K562 (cell line): Measurements from ENCODE around the gene HRCT1. TPM values are rescaled to one million over a fixed set of nuclear protein-coding genes. Genes with fewer than 3 reads are reported as not detected.

Source experiments
- ATAC-seq: fragments of 200-7000 bp; cut with Tn5 transposase; 3 replicates; pipeline ENCODE4 v1.9.1; 2020; ENCODE audit warnings: moderate library complexity
- BruUV-seq: library from RNA; stranded (reverse); fragments of 400-500 nt; replicated peaks from 2 replicates; lab custom pipeline; 2021; lab: Mats Ljungman, UMichigan
- CTCF ChIA-PET: fragments of 300-600 bp; formaldehyde crosslinking; extraction: SDS; loops from one replicate; lab custom pipeline; 2021; ENCODE audit warnings: low intra/inter-chr PET ratio; lab: Yijun Ruan, JAX
- POLR2A ChIA-PET: fragments of 300-600, 350-650 bp; sonication (Branson Sonifier 250); formaldehyde crosslinking; extraction: SDS; loops from one replicate; lab custom pipeline; 2021; ENCODE audit warnings: antibody characterized with exemption, inconsistent platforms; lab: Yijun Ruan, JAX
- DNase-seq, 4 experiments: peaks; one replicate each; pipeline versions ENCODE4 v3.0.0 to v3.0.0-alpha.2; 2011 to 2018; ENCODE audit warnings: low spot score in 3 of 4, mixed read lengths in 3 of 4; ENCODE audit errors: extremely low read depth in 1 of 4
- FAIRE-seq: peaks from 2 replicates; lab custom pipeline; 2011; peaks lifted over from hg19 to GRCh38; lab: Jason Lieb, UNC
- H2AFZ ChIP-seq: 2 replicates; pipeline ENCODE4 v1.6.0; 2011; ENCODE audit warnings: low read depth, low read length, control low read depth, inconsistent platforms
- H3K27ac ChIP-seq: fragments of 200-600 bp; 3 replicates; pipeline ENCODE4 v1.8.0; 2011; ENCODE audit warnings: low read depth, mild to moderate bottlenecking, control low read depth, inconsistent platforms, low read length, moderate library complexity, mixed read lengths; ENCODE audit errors: extremely low read depth
- H3K27me3 ChIP-seq, 2 experiments: fragments of 300-600 bp in 1 of 2; 2 replicates in 1 of 2; 3 replicates in 1 of 2; pipeline versions ENCODE4 v1.6.0 to v1.8.0; 2011; ENCODE audit warnings: inconsistent platforms in 2 of 2, low read length in 2 of 2, mild to moderate bottlenecking in 1 of 2, mixed read lengths in 1 of 2, moderate library complexity in 1 of 2; ENCODE audit not compliant: control insufficient read depth in 2 of 2, insufficient read depth in 2 of 2
- H3K36me3 ChIP-seq: fragments of 300-600 bp; 3 replicates; pipeline ENCODE4 v1.8.0; 2011; ENCODE audit warnings: mild to moderate bottlenecking, low read length, inconsistent platforms; ENCODE audit not compliant: control insufficient read depth, insufficient read depth
- H3K4me1 ChIP-seq, 2 experiments: fragments of 200-600 bp in 1 of 2; replicated peaks in 1 of 2; 2 replicates in 1 of 2; 3 replicates in 1 of 2; pipeline versions ENCODE4 v1.5.1 to v1.8.0; 2011; ENCODE audit warnings: inconsistent platforms in 2 of 2, low read length in 2 of 2, mild to moderate bottlenecking in 1 of 2, mixed read lengths in 1 of 2, moderate library complexity in 1 of 2; ENCODE audit not compliant: control insufficient read depth in 2 of 2, insufficient read depth in 2 of 2
- H3K4me2 ChIP-seq: 2 replicates; pipeline ENCODE4 v1.6.1; 2011; ENCODE audit warnings: low read length, control low read depth, inconsistent platforms, mixed read lengths; ENCODE audit not compliant: insufficient read depth
- H3K4me3 ChIP-seq: fragments of 200-600 bp; sonication (generic), shearing (Covaris generic); 2 replicates; pipeline ENCODE4 v1.5.1; 2016; ENCODE audit warnings: control low read depth, inconsistent platforms
- H3K79me2 ChIP-seq: fragments of 200-600 bp; 3 replicates; pipeline ENCODE4 v1.8.0; 2011; ENCODE audit warnings: low read length, inconsistent platforms; ENCODE audit not compliant: control insufficient read depth, insufficient read depth
- H3K9ac ChIP-seq, 2 experiments: 2 replicates each; pipeline versions ENCODE4 v1.6.0 to v1.6.1; 2011; ENCODE audit warnings: low read depth in 2 of 2, low read length in 2 of 2, control low read depth in 1 of 2, inconsistent platforms in 1 of 2, mild to moderate bottlenecking in 1 of 2, mixed read lengths in 1 of 2; ENCODE audit not compliant: insufficient read depth in 1 of 2
- H3K9me1 ChIP-seq: one replicate; pipeline ENCODE4 v1.6.0; 2011; ENCODE audit warnings: inconsistent platforms, mild to moderate bottlenecking, low read length, moderate library complexity; ENCODE audit not compliant: control insufficient read depth, insufficient read depth
- H3K9me3 ChIP-seq: replicated peaks from 2 replicates; pipeline ENCODE4 v1.5.1; 2011; ENCODE audit warnings: low read depth, low read length, inconsistent platforms; ENCODE audit not compliant: control insufficient read depth, insufficient read depth
- H4K20me1 ChIP-seq: replicated peaks from 2 replicates; pipeline ENCODE4 v1.6.1; 2011; ENCODE audit warnings: low read length, inconsistent platforms, mixed read lengths; ENCODE audit not compliant: control insufficient read depth, insufficient read depth
- CBX3 ChIP-seq, 2 experiments: IDR thresholded peaks; 1 replicate in 1 of 2; 2 replicates in 1 of 2; pipeline ENCODE4 v1.6.1; 2012; ENCODE audit warnings: inconsistent platforms in 2 of 2, low read length in 2 of 2, borderline replicate concordance in 1 of 2, control low read depth in 1 of 2
- CTBP1 ChIP-seq: fragments of 450-650 bp; IDR thresholded peaks from 2 replicates; pipeline ENCODE4 v1.6.1; 2016; ENCODE audit warnings: borderline replicate concordance
- EP400 ChIP-seq: fragments of 450-650 bp; IDR thresholded peaks from 2 replicates; pipeline ENCODE4 v1.6.1; 2017; ENCODE audit warnings: antibody characterized with exemption, mild to moderate bottlenecking, moderate library complexity
- LCOR ChIP-seq: sonication (generic); formaldehyde crosslinking; IDR thresholded peaks from 2 replicates; pipeline ENCODE4 v1.8.0; 2022; ENCODE audit warnings: mild to moderate bottlenecking, missing genetic modification reagents
- MECOM ChIP-seq: fragments of 250-450 bp; sonication (Bioruptor Pico); IDR thresholded peaks from 2 replicates; pipeline ENCODE4 v1.8.0; 2022; ENCODE audit warnings: inconsistent platforms
- NFE2 ChIP-seq: IDR thresholded peaks from 2 replicates; pipeline ENCODE4 v1.6.1; 2014; ENCODE audit warnings: antibody characterized with exemption, low read depth
- PML ChIP-seq: IDR thresholded peaks from 2 replicates; pipeline ENCODE4 v1.6.1; 2012; ENCODE audit warnings: low read length, inconsistent platforms
- SMARCA4 ChIP-seq: fragments of 450-650 bp; IDR thresholded peaks from 2 replicates; pipeline ENCODE4 v1.6.1; 2016
- SREBF1 ChIP-seq: fragments of 150-350 bp; IDR thresholded peaks from 2 replicates; pipeline ENCODE4 v1.6.1; 2014; ENCODE audit warnings: antibody characterized with exemption, low read depth, low read length, borderline replicate concordance
- TAF9B ChIP-seq: fragments of 450-650 bp; IDR thresholded peaks from 2 replicates; pipeline ENCODE4 v1.6.1; 2018; ENCODE audit warnings: mild to moderate bottlenecking; ENCODE audit not compliant: partially characterized antibody
- TAL1 ChIP-seq: fragments of 450-650 bp; IDR thresholded peaks from 2 replicates; pipeline ENCODE4 v1.6.1; 2016; ENCODE audit warnings: mild to moderate bottlenecking
- ZNF316 ChIP-seq: fragments of 450-650 bp; IDR thresholded peaks from 2 replicates; pipeline ENCODE4 v1.6.1; 2016
- ZNF318 ChIP-seq, 2 experiments: fragments of 450-650 bp; IDR thresholded peaks; 2 replicates each; pipeline ENCODE4 v1.6.1; 2016; ENCODE audit warnings: mild to moderate bottlenecking in 2 of 2, borderline replicate concordance in 1 of 2, low read depth in 1 of 2, moderate library complexity in 1 of 2
- WGBS: fragments of 100-300 bp; shearing (Covaris generic); methylation state at CpG from one replicate; pipeline ENCODE4 v1.1.6; 2016; ENCODE audit warnings: low coverage, mixed read lengths; ENCODE audit not compliant: insufficient coverage; ENCODE audit errors: missing lambda C conversion rate; 5-methylcytosine and 5-hydroxymethylcytosine counted together
- in situ Hi-C: fragments of 300-500 bp; cut with MboI; formaldehyde crosslinking; loops from 4 replicates; pipeline ENCODE4 v1.15.0; 2018; ENCODE audit warnings: inconsistent platforms, mixed read lengths
- intact Hi-C: fragments of 100-400 bp; cut with micrococcal nuclease; formaldehyde crosslinking; loops from 2 replicates; pipeline ENCODE4 v1.14.2; 2022
- polyA plus RNA-seq, 8 experiments: library from polyadenylated mRNA; depleted of rRNA in 4 of 8; stranded (reverse) in 5 of 8; unstranded in 3 of 8; fragments of >200 nt; fragmentation: Nextera tagmentation in 2 of 8; fragmentation: Illumina TruSeq in 1 of 8; extraction: Ambion mirVana in 2 of 8; extraction: Trizol in 1 of 8; gene quantifications; 2 replicates each; pipeline versions ENCODE4 v1.2.1 to v1.2.3, GENCODE V29; 2011 to 2014; ENCODE audit warnings: inconsistent platforms in 1 of 8, missing spikeins in 1 of 8
- total RNA-seq, 7 experiments: library from RNA; depleted of rRNA in 6 of 7; stranded (reverse); fragments of >200 nt in 6 of 7; fragmentation: Illumina TruSeq in 2 of 7; extraction: Trizol in 2 of 7; gene quantifications; 2 replicates each; pipeline versions ENCODE4 v1.2.1 to v1.2.3, GENCODE V29; 2011 to 2021; ENCODE audit warnings: low replicate concordance in 1 of 7

HRCT1 gene
- total and polyA plus RNA-seq, 9 of the 15 experiments (the other 6 are each of a cell fraction or from before 2014, with no cell fraction given), result 0.40 TPM; not detected in 8

GRCh38 chr9:35923927-35924763 is 18.1 kb downstream of the HRCT1 start:
- peaks cover 18 to 42% of the 10 kb centered on the region in 2 experiments for H3K4me1 ChIP-seq
- no peaks in the 10 kb centered on the region for H3K79me2 ChIP-seq
- FAIRE-seq (peak; percentile 98), ATAC-seq (peak; percentile 93), DNase-seq (peak; percentile 58 to 86 (median 68))
- peak overlapping the region; percentile 68 for H3K4me2 ChIP-seq
- H3K27ac ChIP-seq, result peak overlapping the region; percentile 99
- CTCF ChIA-PET, result no interaction called here
- no peaks in the 10 kb centered on the region for H3K9me1 ChIP-seq
- H3K27me3 ChIP-seq, result no peaks in the 10 kb centered on the region
- WGBS, result 2% methylated on average over 4 of the region's 9 CpGs
- in situ Hi-C loops (no loop called here), intact Hi-C loops (no loop called here)
- H3K4me3 ChIP-seq, result peak overlapping the region; percentile 13; the same call in 1 of the 2 replicates
- peak overlapping the region in 1 of 2 experiments; percentile 93; a peak in 3 of 4 replicates for H3K9ac ChIP-seq
- peak overlapping the region; percentile 85 for H2AFZ ChIP-seq
- H3K9me3 ChIP-seq, result no peaks in the 10 kb centered on the region
- BruUV-seq, result TSS peak; percentile 88
- no peaks in the 10 kb centered on the region for H3K36me3 ChIP-seq
- no peaks in the 10 kb centered on the region for H4K20me1 ChIP-seq
- POLR2A ChIA-PET, result interaction anchor here (0.6 to 3.0 kb wide), 6 partner anchors 10 to 313 kb away, joined by 3 to 20 read pairs (median 7); no protein-coding TSS in a partner anchor
- peak; percentile 64 for TF ChIP-seq TAF9B
- peak; percentile 84 to 87; a peak in 3 of 4 replicates for TF ChIP-seq ZNF318 (IDR thresholded peaks at IDR 0.05; ENCODE audit: borderline replicate concordance in 1 of 2, low read depth in 1 of 2)
- peak; percentile 73 for TF ChIP-seq LCOR (CRISPR knock-in tag)
- TF ChIP-seq NFE2, result peak; percentile 95
- peak; percentile 97 for TF ChIP-seq SMARCA4
- TF ChIP-seq EP400, result peak; percentile 51
- TF ChIP-seq PML, result peak; percentile 68; the same call in 1 of the 2 replicates
- peak; percentile 80 for TF ChIP-seq TAL1
- peak; percentile 48; the same call in 1 of the 2 replicates for TF ChIP-seq CTBP1
- TF ChIP-seq CBX3 (IDR thresholded peaks at IDR 0.05; ENCODE audit: borderline replicate concordance in 1 of 2, low read length in 2 of 2), result 0 out of 3 replicates have a peak, but pooled peaks of 1 of the 2 experiments have one; percentile 14
- peak; percentile 100 for TF ChIP-seq ZNF316
- no peak for TF ChIP-seq SREBF1
- TF ChIP-seq MECOM, result peak; percentile 90
